ENCODE measurements around the gene APLNR.

The APLNR gene

GRCh38 chr11:57251037-57251436 lies 14.0 kb upstream of the APLNR start:
- DNase-seq (ENCODE audit: low read depth), result no peak
- H3K4me3 ChIP-seq (ENCODE audit: low read length), result no peak overlapping the region
- TF ChIP-seq CTCF (conservative IDR thresholded peaks at IDR 0.05; ENCODE audit: low read length), result no peak

- peak; percentile 90 for TF ChIP-seq CTCF (conservative IDR thresholded peaks at IDR 0.05; ENCODE audit: low read length)
- DNase-seq (ENCODE audit: low read depth), result peak; percentile 53
- peak overlapping the region; percentile 15; the same call in 1 of the 2 replicates for H3K4me3 ChIP-seq (ENCODE audit: low read length)
These were observed 12.6 kb upstream of the APLNR start for GRCh38 chr11:57249384-57250319.

DNA sequence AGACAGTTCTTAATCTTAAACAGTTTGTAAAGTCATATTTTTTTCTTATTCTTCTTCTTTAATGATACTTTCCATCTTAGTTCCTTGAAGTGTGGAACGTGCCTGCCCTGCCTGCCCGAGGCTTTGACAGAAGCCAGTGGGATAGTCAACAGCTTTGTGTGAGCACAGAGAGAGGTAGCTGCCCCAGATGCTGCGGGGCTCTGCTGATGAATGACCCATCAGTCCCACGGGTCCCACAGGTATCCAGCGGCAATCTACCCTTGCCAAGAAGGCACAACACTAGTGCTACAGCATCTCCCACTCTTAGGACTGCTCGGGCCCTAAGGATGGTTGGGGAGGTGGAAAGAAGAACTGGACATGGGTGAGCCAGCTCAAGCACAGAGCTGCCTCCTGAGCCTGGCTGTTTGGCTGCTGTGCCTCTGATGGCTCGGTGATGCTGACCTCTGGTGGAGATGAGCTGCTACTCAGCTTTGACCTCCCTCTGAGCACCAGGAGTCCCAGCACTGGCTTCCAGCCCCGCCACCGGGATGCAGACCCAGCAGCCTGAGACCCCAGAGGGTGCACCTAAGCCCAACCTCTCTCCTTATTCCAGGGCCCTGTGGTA lies 11.8 kb upstream of the APLNR start:
- peak; percentile 69 for DNase-seq (ENCODE audit: low read depth)

GRCh38 chr11:57244911-57245310 lies 7.9 kb upstream of the APLNR start:
- TF ChIP-seq CTCF (conservative IDR thresholded peaks at IDR 0.05; ENCODE audit: low read length), result no peak
- H3K4me3 ChIP-seq (ENCODE audit: low read length), result no peak overlapping the region
- DNase-seq (ENCODE audit: low read depth), result no peak

More for the DNA sequence above, 11.8 kb upstream of the APLNR start:
- peak; percentile 93 for TF ChIP-seq CTCF (conservative IDR thresholded peaks at IDR 0.05; ENCODE audit: low read length)
- H3K4me3 ChIP-seq (ENCODE audit: low read length), result peak overlapping the region; percentile 15; the same call in 1 of the 2 replicates

DNA sequence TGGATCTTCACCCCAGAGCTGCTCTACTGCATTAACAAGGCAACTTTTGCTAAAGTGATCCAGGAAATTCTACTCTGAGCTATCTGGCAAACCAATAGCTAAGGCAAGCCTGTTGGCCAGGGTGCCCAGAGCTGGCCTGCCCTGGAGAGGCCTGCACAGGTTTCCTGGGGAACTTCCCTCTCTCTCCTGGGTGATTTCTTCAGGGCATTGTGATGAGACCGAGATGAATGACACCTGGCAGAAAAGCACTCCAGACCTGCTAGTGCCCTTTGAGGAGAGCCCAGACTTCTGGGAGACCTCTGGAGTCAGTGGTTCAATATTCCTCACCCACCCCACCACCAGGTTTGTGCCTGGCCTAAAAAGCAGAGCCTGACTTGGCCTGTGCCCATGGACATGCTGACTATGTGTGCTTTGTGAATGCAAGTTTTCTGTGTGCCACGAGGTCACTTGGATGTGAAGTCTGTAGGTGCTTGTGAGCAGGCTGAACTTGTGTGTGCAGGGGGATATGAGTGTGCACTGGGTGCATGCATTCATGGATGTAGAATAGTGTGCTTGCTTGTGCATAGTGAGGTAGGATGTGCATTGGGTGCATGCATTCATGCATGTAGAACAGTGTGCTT lies 4.4 kb upstream of the APLNR start:
- DNase-seq (ENCODE audit: low read depth), result no peak
- no peak overlapping the region for H3K4me3 ChIP-seq (ENCODE audit: low read length)
- no peak for TF ChIP-seq CTCF (conservative IDR thresholded peaks at IDR 0.05; ENCODE audit: low read length)

- H3K4me3 ChIP-seq (ENCODE audit: low read length), result no peak overlapping the region
- DNase-seq (ENCODE audit: low read depth), result no peak
- TF ChIP-seq CTCF (conservative IDR thresholded peaks at IDR 0.05; ENCODE audit: low read length), result no peak
These were observed 3.7 kb upstream of the APLNR start for GRCh38 chr11:57240757-57241156.

All from AG10803 (cell line).